H9 (cell line): ENCODE results near the gene USP35. TPM values are rescaled to one million over a fixed set of nuclear protein-coding genes. Genes with fewer than 3 reads are reported as not detected.

Source experiments
- DNase-seq: peaks from one replicate; pipeline ENCODE4 v3.0.0-alpha.2; 2017
- H2AFZ ChIP-seq: one replicate; pipeline ENCODE4 v1.6.1; 2013; ENCODE audit warnings: mild to moderate bottlenecking, low read length, control low read depth, moderate library complexity
- H2AK5ac ChIP-seq: 2 replicates; pipeline ENCODE4 v1.6.1; 2013; ENCODE audit warnings: low read length, control low read depth, mixed read lengths; ENCODE audit not compliant: insufficient read length
- H2BK120ac ChIP-seq: one replicate; pipeline ENCODE4 v1.6.1; 2013; ENCODE audit warnings: low read depth, mild to moderate bottlenecking, low read length, control low read depth, inconsistent platforms; ENCODE audit not compliant: poor library complexity, severe bottlenecking
- H2BK12ac ChIP-seq: 2 replicates; pipeline ENCODE4 v1.6.1; 2013; ENCODE audit warnings: low read length, control low read depth, mixed read lengths, low read depth; ENCODE audit not compliant: insufficient read length
- H2BK15ac ChIP-seq: 2 replicates; pipeline ENCODE4 v1.6.1; 2013; ENCODE audit warnings: low read depth, low read length, control low read depth
- H2BK20ac ChIP-seq: one replicate; pipeline ENCODE4 v1.6.1; 2013; ENCODE audit warnings: low read depth, mild to moderate bottlenecking, low read length, control low read depth, inconsistent platforms; ENCODE audit not compliant: poor library complexity, severe bottlenecking
- H2BK5ac ChIP-seq: 2 replicates; pipeline ENCODE4 v1.6.1; 2013; ENCODE audit warnings: low read length, control low read depth, mixed read lengths; ENCODE audit not compliant: insufficient read length
- H3K14ac ChIP-seq: 2 replicates; pipeline ENCODE4 v1.6.1; 2013; ENCODE audit warnings: low read length, control low read depth; ENCODE audit not compliant: insufficient read depth
- H3K18ac ChIP-seq: 2 replicates; pipeline ENCODE4 v1.6.1; 2013; ENCODE audit warnings: low read depth, mild to moderate bottlenecking, mixed read lengths, low read length, control low read depth; ENCODE audit not compliant: insufficient read length
- H3K23ac ChIP-seq: 2 replicates; pipeline ENCODE4 v1.6.1; 2013; ENCODE audit warnings: low read length, control low read depth, mixed read lengths, low read depth; ENCODE audit not compliant: insufficient read length
- H3K23me2 ChIP-seq: 2 replicates; pipeline ENCODE4 v1.6.1; 2013; ENCODE audit warnings: low read depth, mild to moderate bottlenecking, mixed read lengths, low read length, control low read depth; ENCODE audit not compliant: insufficient read length, poor library complexity, severe bottlenecking
- H3K27ac ChIP-seq: 2 replicates; pipeline ENCODE4 v1.5.1; 2013; ENCODE audit warnings: low read length, control low read depth, mixed read lengths, low read depth; ENCODE audit not compliant: insufficient read length
- H3K27me3 ChIP-seq: 2 replicates; pipeline ENCODE4 v1.6.1; 2013; ENCODE audit warnings: low read length, control low read depth, inconsistent platforms; ENCODE audit not compliant: insufficient read depth
- H3K4ac ChIP-seq: 2 replicates; pipeline ENCODE4 v1.6.1; 2013; ENCODE audit warnings: low read depth, mild to moderate bottlenecking, control low read depth, inconsistent platforms, low read length, moderate library complexity
- H3K4me1 ChIP-seq: 2 replicates; pipeline ENCODE4 v1.6.1; 2013; ENCODE audit warnings: low read length, control low read depth, inconsistent platforms; ENCODE audit not compliant: insufficient read depth
- H3K4me2 ChIP-seq: 2 replicates; pipeline ENCODE4 v1.6.1; 2013; ENCODE audit warnings: low read length, control low read depth, mixed read lengths; ENCODE audit not compliant: insufficient read length, insufficient read depth
- H3K56ac ChIP-seq: 2 replicates; pipeline ENCODE4 v1.6.1; 2013; ENCODE audit warnings: low read depth, mild to moderate bottlenecking, mixed read lengths, low read length, control low read depth; ENCODE audit not compliant: insufficient read length
- H3K79me1 ChIP-seq: 2 replicates; pipeline ENCODE4 v1.6.1; 2013; ENCODE audit warnings: low read depth, mild to moderate bottlenecking, moderate library complexity, low read length, control low read depth, inconsistent platforms; ENCODE audit not compliant: insufficient read depth, poor library complexity, severe bottlenecking
- H3K79me2 ChIP-seq: 2 replicates; pipeline ENCODE4 v1.6.1; 2013; ENCODE audit warnings: low read length, control low read depth, inconsistent platforms; ENCODE audit not compliant: insufficient read depth
- H3K9ac ChIP-seq: 2 replicates; pipeline ENCODE4 v1.6.1; 2013; ENCODE audit warnings: low read length, control low read depth, mixed read lengths; ENCODE audit not compliant: insufficient read length; ENCODE audit errors: extremely low read depth
- H3K9me3 ChIP-seq: one replicate; pipeline ENCODE4 v1.6.1; 2013; ENCODE audit warnings: low read depth, low read length, inconsistent platforms; ENCODE audit not compliant: control insufficient read depth
- H3T11ph ChIP-seq: one replicate; pipeline ENCODE4 v1.6.1; 2013; ENCODE audit warnings: mild to moderate bottlenecking, low read length, control low read depth, inconsistent platforms
- H4K20me1 ChIP-seq: one replicate; pipeline ENCODE4 v1.6.1; 2013; ENCODE audit not compliant: control insufficient read depth, insufficient read length, insufficient read depth
- H4K5ac ChIP-seq: 2 replicates; pipeline ENCODE4 v1.6.1; 2013; ENCODE audit warnings: low read depth, mild to moderate bottlenecking, mixed read lengths, low read length, control low read depth; ENCODE audit not compliant: insufficient read length
- H4K8ac ChIP-seq: replicated peaks from 2 replicates; pipeline ENCODE4 v1.6.1; 2013; ENCODE audit warnings: low read length, control low read depth, mixed read lengths, low read depth; ENCODE audit not compliant: insufficient read length
- H4K91ac ChIP-seq: 2 replicates; pipeline ENCODE4 v1.6.1; 2013; ENCODE audit warnings: low read depth, mild to moderate bottlenecking, moderate library complexity, mixed read lengths, low read length, control low read depth; ENCODE audit not compliant: insufficient read length
- H3K27ac Mint-ChIP-seq, 3 experiments: 2 replicates in 2 of 3; 3 replicates in 1 of 3; pipeline ENCODE4 v1.8.0; 2020 to 2021; ENCODE audit warnings: mixed read lengths in 3 of 3, mild to moderate bottlenecking in 1 of 3, moderate library complexity in 1 of 3
- H3K27me3 Mint-ChIP-seq: 2 replicates; pipeline ENCODE4 v1.8.0; 2021; ENCODE audit warnings: low read depth, mild to moderate bottlenecking, moderate library complexity, mixed read lengths
- H3K36me3 Mint-ChIP-seq, 3 experiments: 2 replicates in 2 of 3; 3 replicates in 1 of 3; pipeline ENCODE4 v1.8.0; 2020 to 2021; ENCODE audit warnings: low read depth in 3 of 3, mixed read lengths in 3 of 3; ENCODE audit not compliant: insufficient read depth in 1 of 3
- H3K4me1 Mint-ChIP-seq, 2 experiments: 2 replicates each; pipeline ENCODE4 v1.8.0; 2020; ENCODE audit warnings: mixed read lengths in 2 of 2
- H3K4me3 Mint-ChIP-seq, 2 experiments: 2 replicates in 1 of 2; 3 replicates in 1 of 2; pipeline ENCODE4 v1.8.0; 2020 to 2021; ENCODE audit warnings: mild to moderate bottlenecking in 2 of 2, mixed read lengths in 2 of 2, moderate library complexity in 1 of 2
- H3K9me3 Mint-ChIP-seq, 2 experiments: 2 replicates in 1 of 2; 3 replicates in 1 of 2; pipeline ENCODE4 v1.8.0; 2020; ENCODE audit warnings: mild to moderate bottlenecking in 2 of 2, mixed read lengths in 2 of 2, moderate library complexity in 1 of 2
- CTCF ChIP-seq: fragments of 200-600 bp; sonication (generic); conservative IDR thresholded peaks from 3 replicates; pipeline ENCODE4 v1.8.0; 2021; ENCODE audit warnings: antibody characterized with exemption, mild to moderate bottlenecking
- WGBS: extraction: QIAGEN DNeasy Blood & Tissue Kit; methylation state at CpG from one replicate; pipeline ENCODE4 v1.1.7; 2013; ENCODE audit warnings: missing lambda C conversion rate, low lambda C conversion rate, mixed read lengths; ENCODE audit not compliant: insufficient read length; ENCODE audit errors: extremely low coverage; 5-methylcytosine and 5-hydroxymethylcytosine counted together
- total RNA-seq: library from RNA; stranded (reverse); gene quantifications from 2 replicates; pipeline ENCODE4 v1.2.1, GENCODE V29; 2021

The USP35 gene
- total RNA-seq, 1 experiment from 2014 or later = 6.8 TPM

- H3K4me2 ChIP-seq = no peak overlapping the region
- no peak overlapping the region for H2BK20ac ChIP-seq
- no CpG with 5 or more reads among the region's 7 CpGs for WGBS
- H3K79me1 ChIP-seq = no peaks in the 10 kb centered on the region
- peaks cover 2% of the 10 kb centered on the region for H4K20me1 ChIP-seq
- no peak overlapping the region for H3K23ac ChIP-seq
- no peak overlapping the region for H3K4ac ChIP-seq
- H3K9me3 ChIP-seq = no peaks in the 10 kb centered on the region
- no peak overlapping the region for H2BK12ac ChIP-seq
- H3K23me2 ChIP-seq = no peaks in the 10 kb centered on the region
- Mint-ChIP-seq H3K36me3 (peaks cover 4 to 12% (median 5%) of the 10 kb centered on the region in 3 experiments; a peak in 4 of 7 replicates), H3K27ac (no peak overlapping the region; a peak in 1 of 7 replicates), H3K9me3 (no peaks in the 10 kb centered on the region), H3K4me1 (peaks cover 3 to 4% of the 10 kb centered on the region in 2 experiments; a peak in 2 of 4 replicates), H3K27me3 (no peaks in the 10 kb centered on the region), H3K4me3 (no peak overlapping the region)
- H3K27ac ChIP-seq = no peak overlapping the region
- no peak overlapping the region for H2BK5ac ChIP-seq
- no peak overlapping the region for H2BK15ac ChIP-seq
- no peak overlapping the region for H3K18ac ChIP-seq
- H2BK120ac ChIP-seq = no peak overlapping the region
- no peak for DNase-seq
- no peak overlapping the region for H2AK5ac ChIP-seq
- no peak for TF ChIP-seq CTCF
- H3K56ac ChIP-seq = no peak overlapping the region
- no peak overlapping the region for H4K91ac ChIP-seq
- no peak overlapping the region for H4K5ac ChIP-seq
- no peaks in the 10 kb centered on the region for H3K4me1 ChIP-seq
- H4K8ac ChIP-seq = no peak overlapping the region
- H3K27me3 ChIP-seq = no peaks in the 10 kb centered on the region
- H3K9ac ChIP-seq = no peak overlapping the region
- no peak overlapping the region for H3T11ph ChIP-seq
- H3K79me2 ChIP-seq = no peaks in the 10 kb centered on the region
- H3K14ac ChIP-seq = no peak overlapping the region
- H2AFZ ChIP-seq = no peak overlapping the region
These were observed 11.5 kb upstream of the USP35 start for GRCh38 chr11:78177216-78177615.
